Measurements from ENCODE around the gene TOR2A. TPM values are rescaled to one million over a fixed set of nuclear protein-coding genes. Genes with fewer than 3 reads are reported as not detected.
A peak's percentile ranks its signal among the peaks of the same experiment; 100 is the strongest.

TOR2A gene
- total and polyA plus RNA-seq, 4 donors = 8.8 to 30.8 (median 16.9) TPM

DNA sequence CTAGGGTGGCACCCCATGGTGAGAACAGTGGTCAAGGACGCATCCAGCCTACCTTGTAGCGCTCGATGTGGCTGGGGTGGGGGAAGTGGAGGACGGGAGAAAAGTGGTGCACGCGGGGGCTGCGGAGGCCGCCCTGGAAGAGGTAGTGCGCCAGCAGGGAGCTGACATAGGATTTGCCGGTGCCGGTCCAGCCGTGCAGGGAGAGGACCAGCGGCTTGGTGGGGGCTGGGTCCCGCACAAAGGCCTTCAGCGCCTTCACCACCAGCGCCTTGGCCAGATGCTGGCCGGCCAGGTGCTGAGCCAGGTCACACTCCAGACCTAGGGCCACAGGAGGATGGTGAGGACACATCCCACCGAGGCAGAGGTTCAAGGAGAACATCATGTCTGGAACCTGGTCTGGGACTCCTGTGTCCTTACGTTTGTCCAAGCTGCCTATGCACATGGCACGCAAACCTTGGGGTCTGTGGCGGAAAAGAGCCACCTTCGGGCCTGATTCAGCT, 797 bp downstream of the TOR2A start:
- Histone ChIP-seq H3K27me3 (ENCODE audit: control insufficient read depth in 3 of 3, insufficient read depth in 3 of 3, low read length in 2 of 3) (no peaks in the 10 kb centered on the region), H3K27ac (ENCODE audit: low read depth in 1 of 2, low read length in 1 of 2) (peak overlapping the region in 1 of 2 donors; percentile 94), H3K9me3 (ENCODE audit: control insufficient read depth in 4 of 4, insufficient read depth in 3 of 4, low read length in 3 of 4) (no peaks in the 10 kb centered on the region), H3K4me3 (no peak overlapping the region), H3K9ac (ENCODE audit: insufficient read depth in 1 of 2, low read length in 2 of 2) (peak overlapping the region in 1 of 2 donors; percentile 71), H3K4me1 (ENCODE audit: control insufficient read depth in 5 of 5, insufficient read depth in 5 of 5, low read length in 5 of 5) (peaks cover 0 to 12% (median 4%) of the 10 kb centered on the region in 5 donors), H3K36me3 (ENCODE audit: control insufficient read depth in 4 of 4, insufficient read depth in 4 of 4, low read length in 4 of 4) (peaks cover 0 to 23% (median 5%) of the 10 kb centered on the region in 4 donors)
- DNase-seq (no peak), ATAC-seq (ENCODE audit: insufficient read depth, low FRiP score) (no peak)
- 56 to 59% methylated on average over 22 of the region's 22 CpGs for WGBS, 2 donors
- no peak for TF ChIP-seq CTCF (IDR thresholded peaks at IDR 0.05; ENCODE audit: control extremely low read depth, extremely low read depth)

DNA sequence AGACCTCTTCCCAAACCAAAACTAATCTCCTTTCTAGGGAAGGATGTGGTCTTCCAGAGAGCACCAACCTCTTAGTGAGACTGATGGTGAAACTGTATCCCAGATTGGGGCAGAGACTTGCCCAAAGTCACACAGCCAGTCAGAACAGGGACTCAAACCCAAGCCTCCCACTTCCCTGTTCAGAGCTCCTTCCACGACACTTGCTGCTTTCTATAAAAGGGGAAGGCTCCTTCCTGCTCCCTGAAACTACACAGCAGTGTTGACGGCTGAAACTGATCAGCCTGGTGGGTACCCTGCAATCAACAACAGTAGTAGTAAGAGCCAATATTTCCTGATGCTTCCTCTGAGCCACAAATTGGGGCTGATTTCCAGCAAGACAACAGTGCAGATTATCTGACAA, 1.5 kb downstream of the TOR2A start:
- peaks cover 0 to 21% (median 5%) of the 10 kb centered on the region in 4 donors for H3K36me3 ChIP-seq (ENCODE audit: control insufficient read depth in 4 of 4, insufficient read depth in 4 of 4, low read length in 4 of 4)
- DNase-seq (no peak), ATAC-seq (ENCODE audit: insufficient read depth, low FRiP score) (no peak)
- no peak overlapping the region for H3K9ac ChIP-seq (ENCODE audit: insufficient read depth in 1 of 2, low read length in 2 of 2)
- WGBS, 2 donors = 44 to 67% methylated on average over 2 of the region's 2 CpGs
- no peak overlapping the region for H3K4me3 ChIP-seq
- no peaks in the 10 kb centered on the region for H3K27me3 ChIP-seq (ENCODE audit: control insufficient read depth in 3 of 3, insufficient read depth in 3 of 3, low read length in 2 of 3)
- TF ChIP-seq CTCF (IDR thresholded peaks at IDR 0.05; ENCODE audit: control extremely low read depth, extremely low read depth) = no peak
- H3K27ac ChIP-seq (ENCODE audit: low read depth in 1 of 2, low read length in 1 of 2) = no peak overlapping the region
- H3K9me3 ChIP-seq (ENCODE audit: control insufficient read depth in 4 of 4, insufficient read depth in 3 of 4, low read length in 3 of 4) = no peaks in the 10 kb centered on the region
- H3K4me1 ChIP-seq (ENCODE audit: control insufficient read depth in 5 of 5, insufficient read depth in 5 of 5, low read length in 5 of 5) = peaks cover 0 to 12% (median 4%) of the 10 kb centered on the region in 5 donors

GRCh38 chr9:127732444-127732843, 2.6 kb downstream of the TOR2A start:
- Histone ChIP-seq H3K9ac (ENCODE audit: insufficient read depth in 1 of 2, low read length in 2 of 2) (no peak overlapping the region), H3K4me1 (ENCODE audit: control insufficient read depth in 5 of 5, insufficient read depth in 5 of 5, low read length in 5 of 5) (peaks cover 0 to 12% (median 4%) of the 10 kb centered on the region in 5 donors), H3K9me3 (ENCODE audit: control insufficient read depth in 4 of 4, insufficient read depth in 3 of 4, low read length in 3 of 4) (no peaks in the 10 kb centered on the region), H3K4me3 (no peak overlapping the region), H3K36me3 (ENCODE audit: control insufficient read depth in 4 of 4, insufficient read depth in 4 of 4, low read length in 4 of 4) (peaks cover 0 to 17% (median 5%) of the 10 kb centered on the region in 4 donors), H3K27ac (ENCODE audit: low read depth in 1 of 2, low read length in 1 of 2) (no peak overlapping the region), H3K27me3 (ENCODE audit: control insufficient read depth in 3 of 3, insufficient read depth in 3 of 3, low read length in 2 of 3) (no peaks in the 10 kb centered on the region)
- ATAC-seq (ENCODE audit: insufficient read depth, low FRiP score) (no peak), DNase-seq (no peak)
- 96% methylated on average over 21 of the region's 21 CpGs for WGBS, 2 donors
- TF ChIP-seq CTCF (IDR thresholded peaks at IDR 0.05; ENCODE audit: control extremely low read depth, extremely low read depth) = no peak

- ATAC-seq (ENCODE audit: insufficient read depth, low FRiP score) (no peak), DNase-seq (no peak)
- no peak overlapping the region for H3K27ac ChIP-seq (ENCODE audit: low read depth in 1 of 2, low read length in 1 of 2)
- TF ChIP-seq CTCF (IDR thresholded peaks at IDR 0.05; ENCODE audit: control extremely low read depth, extremely low read depth) = no peak
- H3K9ac ChIP-seq (ENCODE audit: insufficient read depth in 1 of 2, low read length in 2 of 2) = no peak overlapping the region
- WGBS, 2 donors = 85 to 89% methylated on average over 16 of the region's 16 CpGs
- no peak overlapping the region for H3K4me3 ChIP-seq
- no peaks in the 10 kb centered on the region for H3K27me3 ChIP-seq (ENCODE audit: control insufficient read depth in 3 of 3, insufficient read depth in 3 of 3, low read length in 2 of 3)
- H3K4me1 ChIP-seq (ENCODE audit: control insufficient read depth in 5 of 5, insufficient read depth in 5 of 5, low read length in 5 of 5) = peaks cover 0 to 12% (median 4%) of the 10 kb centered on the region in 5 donors
- H3K9me3 ChIP-seq (ENCODE audit: control insufficient read depth in 4 of 4, insufficient read depth in 3 of 4, low read length in 3 of 4) = no peaks in the 10 kb centered on the region
- H3K36me3 ChIP-seq (ENCODE audit: control insufficient read depth in 4 of 4, insufficient read depth in 4 of 4, low read length in 4 of 4) = peaks cover 0 to 17% (median 5%) of the 10 kb centered on the region in 4 donors
Measured at GRCh38 chr9:127731938-127732337, 3.2 kb downstream of the TOR2A start.
